ENCODE results near the gene ELP5. TPM values are rescaled to one million over a fixed set of nuclear protein-coding genes. Genes with fewer than 3 reads are reported as not detected.
A peak's percentile ranks its signal among the peaks of the same experiment; 100 is the strongest.

Gene ELP5
- total and polyA plus RNA-seq, 2 of the 4 experiments (the other 2 are of a cell fraction): 39.3 to 46.6 TPM

- Histone ChIP-seq H4K5ac (ENCODE audit: low read depth, low read length) (no peak overlapping the region), H2BK15ac (ENCODE audit: low read depth, low read length) (no peak overlapping the region), H4K20me1 (ENCODE audit: insufficient read depth, low read length) (no peaks in the 10 kb centered on the region), H3K4me2 (ENCODE audit: low read depth, low read length) (no peak overlapping the region), H2AK5ac (ENCODE audit: low read depth, low read length) (no peak overlapping the region), H2BK5ac (ENCODE audit: low read depth, low read length, poor library complexity, severe bottlenecking) (no peak overlapping the region), H2AK9ac (replicated peaks; ENCODE audit: low read depth, low read length, poor library complexity) (no peak overlapping the region), H3K4ac (ENCODE audit: low read depth, low read length) (no peak overlapping the region), H3K18ac (ENCODE audit: low read depth, low read length) (no peak overlapping the region), H3K4me3 (ENCODE audit: insufficient read depth, low read depth, low read length) (no peak overlapping the region), H3K9me1 (ENCODE audit: insufficient read depth, low read length) (no peaks in the 10 kb centered on the region), H3K56ac (ENCODE audit: extremely low read depth, insufficient read depth, low read length) (no peak overlapping the region), H3K27ac (ENCODE audit: insufficient read depth, low read length) (no peak overlapping the region), H3K27me3 (ENCODE audit: control insufficient read depth, insufficient read depth, low read length) (peaks cover 47% of the 10 kb centered on the region), H3K36me3 (ENCODE audit: control insufficient read depth, insufficient read depth, low read length) (no peaks in the 10 kb centered on the region), H3K4me1 (ENCODE audit: control insufficient read depth, insufficient read depth, low read length) (peaks cover 2% of the 10 kb centered on the region; the same call in 1 of the 2 replicates), H3K23ac (ENCODE audit: low read depth, low read length) (no peak overlapping the region), H4K8ac (ENCODE audit: low read depth in 2 of 2, low read length in 2 of 2) (no peak overlapping the region), H3K9ac (ENCODE audit: low read depth, low read length) (no peak overlapping the region), H2BK20ac (ENCODE audit: low read depth, low read length) (no peak overlapping the region), H3K14ac (replicated peaks; ENCODE audit: low read depth, low read length) (no peak overlapping the region), H2AFZ (replicated peaks; ENCODE audit: low read length, poor library complexity) (peak overlapping the region; percentile 7), H3K9me3 (ENCODE audit: control insufficient read depth, insufficient read depth, low read length) (no peaks in the 10 kb centered on the region), H2BK120ac (ENCODE audit: low read depth, low read length) (no peak overlapping the region), H3K79me1 (ENCODE audit: low read depth in 1 of 2, low read length in 2 of 2) (no peaks in the 10 kb centered on the region), H4K91ac (ENCODE audit: insufficient read depth, low read depth, low read length) (no peak overlapping the region)
- 84% methylated on average over 5 of the region's 18 CpGs; no CpG with 5 or more reads in 1 of the 2 experiments for WGBS, 2 experiments (ENCODE audit: extremely low coverage in 2 of 2, insufficient read length in 1 of 2)
- no peak for ATAC-seq (ENCODE audit: low read depth)
- intact Hi-C loops (cut with micrococcal nuclease) (no loop called here), dilution Hi-C loops (cut with HindIII; ENCODE audit: low sequenced_read_pairs, unreplicated experiment) (no loop called here), in situ Hi-C loops (cut with MboI; ENCODE audit: low sequenced_read_pairs) (no loop called here)
- POLR2A ChIA-PET (ENCODE audit: unreplicated experiment): no interaction called here
- BruUV-seq (replicated peaks): no TSS peak
- CTCF ChIA-PET: interaction anchor here (1.0 kb wide), 1 partner anchor 13 kb away, joined by 5 read pairs; no protein-coding TSS in a partner anchor
- DNase-seq: no peak
- TF ChIP-seq NFE2L2 (IDR thresholded peaks at IDR 0.05; ENCODE audit: low read depth, low read length): no peak
- no peak for TF ChIP-seq RFX5 (IDR thresholded peaks at IDR 0.05; ENCODE audit: low read depth, low read length)
- TF ChIP-seq POLR2A (IDR thresholded peaks at IDR 0.05; ENCODE audit: low read depth, low read length): no peak
- no peak for TF ChIP-seq SMC3 (IDR thresholded peaks at IDR 0.05; ENCODE audit: low read depth, low read length)
- TF ChIP-seq CEBPB (IDR thresholded peaks at IDR 0.05; ENCODE audit: low read depth, low read length): no peak
- TF ChIP-seq ELK1 (IDR thresholded peaks at IDR 0.05; ENCODE audit: borderline replicate concordance, low read depth, low read length): no peak
- no peak for TF ChIP-seq MAZ (IDR thresholded peaks at IDR 0.05; ENCODE audit: borderline replicate concordance, low read depth, low read length)
- no peak for TF ChIP-seq RCOR1 (IDR thresholded peaks at IDR 0.05; ENCODE audit: insufficient replicate concordance, low read length)
- no peak for TF ChIP-seq RAD21 (IDR thresholded peaks at IDR 0.05; ENCODE audit: low read length)
- no peak for TF ChIP-seq CHD1 (IDR thresholded peaks at IDR 0.05; ENCODE audit: low read depth, low read length)
- no peak for TF ChIP-seq FOS (IDR thresholded peaks at IDR 0.05; ENCODE audit: low read depth, low read length)
- TF ChIP-seq CTCF (conservative IDR thresholded peaks at IDR 0.05; ENCODE audit: low read depth, low read length): no peak
- no peak for TF ChIP-seq MXI1 (IDR thresholded peaks at IDR 0.05; ENCODE audit: borderline replicate concordance, low read depth, low read length)
Observed at GRCh38 chr17:7283471-7284216, 31.6 kb downstream of the ELP5 start.
